Glutamatergic neuron (in vitro differentiated cells): ENCODE results near the gene PTPRN2. TPM values are rescaled to one million over a fixed set of nuclear protein-coding genes. Genes with fewer than 3 reads are reported as not detected.

Experiments used
- DNase-seq: peaks from one replicate; pipeline ENCODE4 v3.0.0; 2022
- H3K27ac Mint-ChIP-seq: one replicate; pipeline ENCODE4 v1.8.0; 2020; ENCODE audit warnings: mild to moderate bottlenecking, mixed read lengths, inconsistent platforms; ENCODE audit not compliant: unreplicated experiment
- H3K27me3 Mint-ChIP-seq: one replicate; pipeline ENCODE4 v1.8.0; 2020; ENCODE audit warnings: mild to moderate bottlenecking, moderate library complexity, mixed read lengths, inconsistent platforms; ENCODE audit not compliant: unreplicated experiment
- H3K36me3 Mint-ChIP-seq: one replicate; pipeline ENCODE4 v1.8.0; 2020; ENCODE audit warnings: mild to moderate bottlenecking, mixed read lengths, inconsistent platforms; ENCODE audit not compliant: unreplicated experiment
- H3K4me1 Mint-ChIP-seq: one replicate; pipeline ENCODE4 v1.8.0; 2020; ENCODE audit warnings: mild to moderate bottlenecking, low read depth, mixed read lengths, inconsistent platforms; ENCODE audit not compliant: unreplicated experiment
- H3K4me3 Mint-ChIP-seq: one replicate; pipeline ENCODE4 v1.8.0; 2020; ENCODE audit warnings: mild to moderate bottlenecking, mixed read lengths, inconsistent platforms; ENCODE audit not compliant: unreplicated experiment
- H3K9me3 Mint-ChIP-seq: one replicate; pipeline ENCODE4 v1.8.0; 2020; ENCODE audit warnings: mild to moderate bottlenecking, moderate library complexity, mixed read lengths, inconsistent platforms; ENCODE audit not compliant: unreplicated experiment
- CTCF ChIP-seq: fragments of 200-600 bp; sonication (generic); IDR thresholded peaks from one replicate; pipeline ENCODE4 v1.5.0; 2021; ENCODE audit not compliant: partially characterized antibody, unreplicated experiment
- total RNA-seq: library from RNA; stranded (reverse); fragmentation: NEBNext Ultra II Directional; extraction: Animal tissue kit (Norgen Biotek cat#: 25700); gene quantifications from one replicate; pipeline ENCODE4 v1.2.1, GENCODE V29; 2021; ENCODE audit not compliant: unreplicated experiment

PTPRN2 gene
- total RNA-seq, 1 donor from 2014 or later = 49.0 TPM

- H3K36me3 Mint-ChIP-seq = peaks cover 16% of the 10 kb centered on the region
Measured at GRCh38 chr7:158439035-158439434, 148.6 kb downstream of the PTPRN2 start.

DNA sequence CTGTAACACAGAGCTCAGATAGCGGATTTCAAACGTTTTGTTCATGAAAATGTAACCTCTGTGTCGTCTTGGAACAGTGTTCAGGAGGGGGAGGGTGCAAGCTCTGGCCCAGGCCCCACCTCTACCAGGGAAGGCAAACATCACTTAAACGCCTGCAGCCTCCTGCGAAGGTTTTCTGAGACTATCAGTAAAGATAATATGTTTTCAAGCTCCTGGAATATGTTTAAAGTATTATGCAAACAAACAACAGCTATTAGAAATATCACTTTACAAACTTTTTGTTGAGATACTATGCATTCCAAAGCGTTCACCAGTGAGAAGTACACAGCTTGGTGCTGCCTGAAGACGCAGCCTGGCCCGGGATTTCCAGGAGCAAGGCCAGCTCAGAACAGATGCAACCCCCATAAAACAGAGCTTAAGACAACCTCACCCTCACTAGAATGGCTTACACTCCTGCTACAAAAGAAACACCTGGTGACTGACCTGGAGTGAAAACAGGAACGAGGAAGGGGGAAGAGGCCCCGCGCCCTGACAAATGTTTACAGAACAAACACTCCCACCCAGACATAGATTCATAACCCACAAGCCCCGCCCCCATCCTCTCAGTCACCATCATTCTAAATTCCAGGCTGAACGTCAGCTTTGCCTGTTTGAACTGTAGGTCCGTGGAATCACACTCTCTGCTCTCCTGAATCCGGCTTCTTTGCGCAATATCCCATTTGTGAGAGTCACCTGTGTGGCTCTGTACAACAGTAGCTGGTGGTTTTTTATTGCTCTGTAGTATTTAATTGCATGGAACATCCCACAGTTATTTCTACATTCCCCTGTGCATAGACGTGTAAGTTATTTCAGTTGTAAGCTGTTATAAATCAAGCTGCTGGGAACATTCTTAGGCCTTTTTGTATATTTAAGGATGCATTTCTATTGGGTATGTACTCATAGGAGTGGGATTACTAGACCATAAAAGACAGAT is 155.0 kb downstream of the PTPRN2 start:
- Mint-ChIP-seq H3K4me3 (no peak overlapping the region), H3K36me3 (peaks cover 8% of the 10 kb centered on the region), H3K4me1 (peaks cover 15% of the 10 kb centered on the region), H3K9me3 (peaks cover 18% of the 10 kb centered on the region), H3K27ac (no peak overlapping the region), H3K27me3 (peaks cover 6% of the 10 kb centered on the region)
- DNase-seq = no peak
- no peak for TF ChIP-seq CTCF

More at GRCh38 chr7:158439035-158439434, 148.6 kb downstream of the PTPRN2 start:
- no peak for TF ChIP-seq CTCF
- no peak overlapping the region for H3K4me3 Mint-ChIP-seq
- no peak for DNase-seq
- no peak overlapping the region for H3K27ac Mint-ChIP-seq
- H3K4me1 Mint-ChIP-seq = no peaks in the 10 kb centered on the region
- H3K27me3 Mint-ChIP-seq = peaks cover 9% of the 10 kb centered on the region
- peaks cover 8% of the 10 kb centered on the region for H3K9me3 Mint-ChIP-seq

DNA sequence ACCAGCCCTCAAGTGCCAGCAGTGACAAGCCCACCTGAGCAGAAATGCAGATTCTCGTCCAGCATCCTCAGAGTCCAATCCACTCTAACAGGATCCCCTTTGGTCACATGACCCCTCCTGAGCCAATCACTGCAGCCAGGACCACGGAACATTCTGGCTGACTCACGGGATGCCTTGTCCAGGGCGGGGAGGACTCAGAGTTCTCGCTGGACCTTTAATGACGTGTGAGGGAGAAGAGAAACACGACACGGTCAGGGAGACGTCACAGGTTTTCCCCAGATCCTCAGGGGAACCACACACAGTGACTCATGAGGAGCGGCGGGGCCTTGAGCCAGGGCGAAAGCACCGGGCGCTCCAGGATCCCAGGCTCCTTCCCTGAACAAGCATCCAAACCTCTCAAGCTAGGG is 155.7 kb downstream of the PTPRN2 start:
- Mint-ChIP-seq H3K36me3 (peaks cover 8% of the 10 kb centered on the region), H3K9me3 (peaks cover 18% of the 10 kb centered on the region)

DNA sequence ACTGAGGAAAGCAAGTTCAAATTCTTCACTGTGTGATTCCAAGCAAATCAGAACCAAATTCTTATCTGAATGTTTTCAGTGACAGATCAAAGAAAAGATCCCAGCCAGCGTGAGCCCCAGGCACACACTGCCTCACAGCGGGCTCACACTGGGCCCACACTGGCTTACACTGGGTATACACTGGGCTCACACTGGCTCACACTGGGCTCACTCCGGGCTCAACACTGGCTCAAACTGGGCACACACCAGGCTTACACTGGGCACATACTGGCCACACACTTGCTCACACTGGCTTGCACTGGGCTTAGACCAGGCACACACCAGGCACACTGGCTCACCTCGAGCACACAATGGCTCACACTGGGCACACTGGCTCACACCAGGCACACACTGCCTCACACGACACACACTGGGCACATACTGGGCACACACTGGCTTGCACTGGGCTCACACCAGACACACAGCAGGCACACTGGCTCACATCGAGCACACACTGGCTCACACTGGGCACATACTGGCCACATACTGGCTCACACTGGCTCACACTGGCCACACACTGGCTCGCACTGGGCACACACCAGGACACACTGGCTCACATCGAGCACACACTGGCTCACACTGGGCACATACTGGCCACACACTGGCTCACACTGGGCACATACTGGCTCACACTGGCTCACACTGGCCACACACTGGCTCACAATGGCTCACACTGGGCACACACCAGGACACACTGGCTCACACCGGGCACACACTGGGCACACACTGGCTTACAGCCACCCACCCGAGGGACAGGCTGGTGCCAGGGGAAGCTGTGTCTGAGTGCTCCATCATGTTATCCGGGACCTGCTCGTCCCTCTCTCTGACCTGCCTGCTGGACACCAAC is 156.3 kb downstream of the PTPRN2 start:
- H3K9me3 Mint-ChIP-seq = peaks cover 18% of the 10 kb centered on the region
- peaks cover 8% of the 10 kb centered on the region for H3K36me3 Mint-ChIP-seq
- peaks cover 6% of the 10 kb centered on the region for H3K27me3 Mint-ChIP-seq
- DNase-seq = no peak
- no peak overlapping the region for H3K27ac Mint-ChIP-seq
- no peak for TF ChIP-seq CTCF
- no peak overlapping the region for H3K4me3 Mint-ChIP-seq
- peaks cover 15% of the 10 kb centered on the region for H3K4me1 Mint-ChIP-seq

More for the DNA sequence above, 155.7 kb downstream of the PTPRN2 start:
- TF ChIP-seq CTCF = no peak
- H3K27me3 Mint-ChIP-seq = peaks cover 6% of the 10 kb centered on the region
- no peak overlapping the region for H3K4me3 Mint-ChIP-seq
- no peak overlapping the region for H3K27ac Mint-ChIP-seq
- no peak for DNase-seq
- H3K4me1 Mint-ChIP-seq = peaks cover 15% of the 10 kb centered on the region
